Uterus (tissue), 2 donors: ENCODE measurements around the gene ATP8A2.

Source experiments
- CTCF ChIP-seq, 4 experiments: fragments of 200-600 bp in 2 of 4; fragments of 450-650 bp in 2 of 4; sonication (generic) in 2 of 4; IDR thresholded peaks; one replicate each; pipeline ENCODE4 v1.5.1; 2016 to 2019; ENCODE audit warnings: antibody characterized with exemption in 4 of 4, mild to moderate bottlenecking in 2 of 4, moderate library complexity in 1 of 4
- POLR2A ChIP-seq, 2 donors: fragments of 450-650 bp; IDR thresholded peaks; one replicate each; pipeline ENCODE4 v1.6.1; 2016; ENCODE audit warnings: antibody characterized with exemption in 2 of 2, mild to moderate bottlenecking in 1 of 2, moderate library complexity in 1 of 2

GRCh38 chr13:25739376-25739775, 367.6 kb downstream of the ATP8A2 start:
- TF ChIP-seq POLR2A (IDR thresholded peaks at IDR 0.05) (no peak), CTCF (IDR thresholded peaks at IDR 0.05) (no peak)
